GM19099 (cell line): ENCODE measurements around the gene WDR49.

Experiments used
- POLR2A ChIP-seq: IDR thresholded peaks from 3 replicates; pipeline ENCODE4 v1.6.1; 2011; ENCODE audit warnings: low read depth; ENCODE audit not compliant: insufficient read length; ENCODE audit errors: extremely low read depth

Gene WDR49

GRCh38 chr3:167473863-167474262 is 179.9 kb downstream of the WDR49 start, which contains the start of gene SERPINI2:
SERPINI2 (minus strand) TSS chr3:167474042; CDS start chr3:167471834, 2,208 bp downstream.
- TF ChIP-seq POLR2A: no peak

- TF ChIP-seq POLR2A: no peak
These were observed 184.4 kb downstream of the WDR49 start for GRCh38 chr3:167469381-167469780.

GRCh38 chr3:167467848-167468611 is 185.7 kb downstream of the WDR49 start:
- no peak for TF ChIP-seq POLR2A

- TF ChIP-seq POLR2A: no peak
These were observed 186.8 kb downstream of the WDR49 start for GRCh38 chr3:167466966-167467365.

GRCh38 chr3:167456157-167456799 is 197.5 kb downstream of the WDR49 start:
- TF ChIP-seq POLR2A: no peak

GRCh38 chr3:167453815-167454214 is 199.9 kb downstream of the WDR49 start:
- no peak for TF ChIP-seq POLR2A

- TF ChIP-seq POLR2A: no peak
These were observed 202.5 kb downstream of the WDR49 start for GRCh38 chr3:167451282-167451681.

GRCh38 chr3:167450675-167451074 is 203.1 kb downstream of the WDR49 start:
- no peak for TF ChIP-seq POLR2A

- TF ChIP-seq POLR2A: no peak
These were observed 203.5 kb downstream of the WDR49 start for GRCh38 chr3:167450195-167450594.

GRCh38 chr3:167445491-167445890 is 208.3 kb downstream of the WDR49 start:
- TF ChIP-seq POLR2A: no peak

- no peak for TF ChIP-seq POLR2A
These were observed 212.5 kb downstream of the WDR49 start for GRCh38 chr3:167441256-167441655.

GRCh38 chr3:167437428-167438139 is 216.2 kb downstream of the WDR49 start:
- TF ChIP-seq POLR2A: no peak
